ENCODE data around the gene RBBP4.
"Not testable (repeated sequence)": the region's sequence is repeated elsewhere in the genome, so short reads cannot be mapped to it uniquely, and the experiment has no call there.

RBBP4 gene

GRCh38 chr1:32650752-32651460 lies at the start of gene RBBP4:
Gene RBBP4 (plus strand): TSS chr1:32651208. CDS start chr1:32651307, 99 bp downstream.
- in situ Hi-C loops (cut with MboI; ENCODE audit: low sequenced_read_pairs): no loop called here

GRCh38 chr1:32605711-32606424 lies 45.1 kb upstream of the RBBP4 start:
- in situ Hi-C loops (cut with MboI; ENCODE audit: low sequenced_read_pairs): no loop called here

- in situ Hi-C loops (cut with MboI; ENCODE audit: low sequenced_read_pairs): no loop called here
These were observed 44.2 kb upstream of the RBBP4 start for GRCh38 chr1:32606565-32607371.

- in situ Hi-C loops (cut with MboI; ENCODE audit: low sequenced_read_pairs): no loop called here
These were observed 41.8 kb upstream of the RBBP4 start for GRCh38 chr1:32609180-32609579.

GRCh38 chr1:32611859-32612188 lies 39.2 kb upstream of the RBBP4 start:
- in situ Hi-C loops (cut with MboI; ENCODE audit: low sequenced_read_pairs): no loop called here

GRCh38 chr1:32612189-32612881 lies 38.7 kb upstream of the RBBP4 start:
- in situ Hi-C loops (cut with MboI; ENCODE audit: low sequenced_read_pairs): no loop called here

GRCh38 chr1:32613472-32613871 lies 37.5 kb upstream of the RBBP4 start:
- in situ Hi-C loops (cut with MboI; ENCODE audit: low sequenced_read_pairs): no loop called here

GRCh38 chr1:32618673-32619221 lies 32.3 kb upstream of the RBBP4 start:
- in situ Hi-C loops (cut with MboI; ENCODE audit: low sequenced_read_pairs): no loop called here

GRCh38 chr1:32619701-32620485 lies 31.1 kb upstream of the RBBP4 start:
- in situ Hi-C loops (cut with MboI; ENCODE audit: low sequenced_read_pairs): no loop called here

- in situ Hi-C loops (cut with MboI; ENCODE audit: low sequenced_read_pairs): no loop called here
These were observed 28.8 kb upstream of the RBBP4 start for GRCh38 chr1:32622205-32622604.

GRCh38 chr1:32622806-32623681 lies 28.0 kb upstream of the RBBP4 start:
- in situ Hi-C loops (cut with MboI; ENCODE audit: low sequenced_read_pairs): no loop called here

GRCh38 chr1:32623775-32624174 lies 27.2 kb upstream of the RBBP4 start:
- in situ Hi-C loops (cut with MboI; ENCODE audit: low sequenced_read_pairs): no loop called here

GRCh38 chr1:32626176-32626575 lies 24.8 kb upstream of the RBBP4 start:
- in situ Hi-C loops (cut with MboI; ENCODE audit: low sequenced_read_pairs): no loop called here

GRCh38 chr1:32627596-32628162 lies 23.3 kb upstream of the RBBP4 start:
- in situ Hi-C loops (cut with MboI; ENCODE audit: low sequenced_read_pairs): no loop called here

- in situ Hi-C loops (cut with MboI; ENCODE audit: low sequenced_read_pairs): not testable (repeated sequence)
These were observed 20.8 kb upstream of the RBBP4 start for GRCh38 chr1:32630173-32630572.

- in situ Hi-C loops (cut with MboI; ENCODE audit: low sequenced_read_pairs): no loop called here
These were observed 18.2 kb upstream of the RBBP4 start for GRCh38 chr1:32632829-32633228.

- in situ Hi-C loops (cut with MboI; ENCODE audit: low sequenced_read_pairs): no loop called here
These were observed 15.3 kb upstream of the RBBP4 start for GRCh38 chr1:32635508-32636277.

Data from HL-60/S4 treated with retinoic acid at 250 ng/mL for 4 days and 3 days (cell line).